Measurements from ENCODE around the gene TMEM54.

The TMEM54 gene

GRCh38 chr1:32860566-32860965 lies 40.6 kb downstream of the TMEM54 start:
- DNase-seq, result no peak

- no peak for DNase-seq
Observed at GRCh38 chr1:32859915-32860314, 41.3 kb downstream of the TMEM54 start.

- DNase-seq, result no peak
Observed at GRCh38 chr1:32858791-32859190, 42.4 kb downstream of the TMEM54 start.

GRCh38 chr1:32858136-32858535 lies 43.1 kb downstream of the TMEM54 start:
- DNase-seq, result no peak

- no peak for DNase-seq
Observed at GRCh38 chr1:32855861-32856617, 45.1 kb downstream of the TMEM54 start.

GRCh38 chr1:32848354-32849063 lies 52.7 kb downstream of the TMEM54 start:
- no peak for DNase-seq

Data from NCI-H187 treated with DMSO at 0.1 percent for 48 hours (cell line).